ENCODE results near the gene NUBP2. TPM values are rescaled to one million over a fixed set of nuclear protein-coding genes. Genes with fewer than 3 reads are reported as not detected.

NUBP2 gene
- polyA plus RNA-seq, 1 experiment: 38.0 TPM

DNA sequence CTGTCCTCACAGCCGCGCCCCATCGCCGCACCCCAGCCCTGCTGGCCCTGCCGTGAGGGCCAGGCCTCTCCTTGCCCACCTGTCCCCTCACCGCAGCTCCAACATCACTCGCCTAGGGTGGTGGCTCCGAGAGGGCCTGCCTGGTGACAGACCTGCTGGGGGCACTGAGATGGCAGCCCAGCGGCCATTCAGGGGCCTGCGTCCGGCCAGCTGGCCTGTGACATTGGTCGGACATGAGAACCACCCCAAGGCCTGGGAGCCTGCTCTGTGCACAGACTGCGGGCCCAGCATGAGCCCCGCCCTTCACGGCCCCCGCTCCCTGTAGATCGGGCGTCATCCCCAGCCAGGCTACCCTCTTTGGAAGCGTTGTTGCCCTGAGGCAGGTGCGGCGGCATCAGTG, 23.2 kb upstream of the NUBP2 start:
- H3K27me3 ChIP-seq (ENCODE audit: control insufficient read depth, insufficient read depth, low read length): no peaks in the 10 kb centered on the region
- ChIA-PET POLR2A (no interaction called here), CTCF (no interaction called here)
- H3K36me3 ChIP-seq (ENCODE audit: control insufficient read depth, insufficient read depth, low read length): peaks cover 31% of the 10 kb centered on the region
- no peak overlapping the region for H3K4me3 ChIP-seq (ENCODE audit: low read depth, low read length)
- TF ChIP-seq, protein P1, sequence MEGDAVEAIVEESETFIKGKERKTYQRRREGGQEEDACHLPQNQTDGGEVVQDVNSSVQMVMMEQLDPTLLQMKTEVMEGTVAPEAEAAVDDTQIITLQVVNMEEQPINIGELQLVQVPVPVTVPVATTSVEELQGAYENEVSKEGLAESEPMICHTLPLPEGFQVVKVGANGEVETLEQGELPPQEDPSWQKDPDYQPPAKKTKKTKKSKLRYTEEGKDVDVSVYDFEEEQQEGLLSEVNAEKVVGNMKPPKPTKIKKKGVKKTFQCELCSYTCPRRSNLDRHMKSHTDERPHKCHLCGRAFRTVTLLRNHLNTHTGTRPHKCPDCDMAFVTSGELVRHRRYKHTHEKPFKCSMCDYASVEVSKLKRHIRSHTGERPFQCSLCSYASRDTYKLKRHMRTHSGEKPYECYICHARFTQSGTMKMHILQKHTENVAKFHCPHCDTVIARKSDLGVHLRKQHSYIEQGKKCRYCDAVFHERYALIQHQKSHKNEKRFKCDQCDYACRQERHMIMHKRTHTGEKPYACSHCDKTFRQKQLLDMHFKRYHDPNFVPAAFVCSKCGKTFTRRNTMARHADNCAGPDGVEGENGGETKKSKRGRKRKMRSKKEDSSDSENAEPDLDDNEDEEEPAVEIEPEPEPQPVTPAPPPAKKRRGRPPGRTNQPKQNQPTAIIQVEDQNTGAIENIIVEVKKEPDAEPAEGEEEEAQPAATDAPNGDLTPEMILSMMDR (IDR thresholded peaks at IDR 0.05; ENCODE audit: insufficient read depth, low read depth, low read length): no peak
- no peak for DNase-seq (ENCODE audit: low read depth)

DNA sequence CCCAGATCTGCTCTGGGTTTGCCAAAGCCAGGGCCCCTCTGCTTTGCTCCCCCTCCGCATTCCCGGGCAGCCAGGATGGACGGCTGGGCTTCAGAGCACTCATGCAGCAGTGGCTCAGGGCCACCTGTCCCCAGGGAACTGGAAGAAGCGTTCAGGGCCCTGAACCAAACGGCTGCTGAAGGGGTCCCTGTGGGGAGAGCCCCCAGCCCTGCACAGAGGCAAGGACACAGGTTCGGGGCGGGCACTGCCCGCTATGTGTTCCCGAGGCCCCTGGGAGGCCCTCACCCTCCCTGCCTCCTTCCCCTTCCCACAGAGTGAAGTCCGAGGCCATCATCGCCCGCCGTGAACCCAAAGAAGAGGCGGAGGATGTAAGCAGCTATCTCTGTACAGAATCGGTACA, 21.8 kb upstream of the NUBP2 start:
- TF ChIP-seq, protein P1 (IDR thresholded peaks at IDR 0.05; ENCODE audit: insufficient read depth, low read depth, low read length): no peak
- ChIA-PET CTCF (no interaction called here), POLR2A (no interaction called here)
- DNase-seq (ENCODE audit: low read depth): no peak
- no peak overlapping the region for H3K4me3 ChIP-seq (ENCODE audit: low read depth, low read length)
- peaks cover 38% of the 10 kb centered on the region for H3K36me3 ChIP-seq (ENCODE audit: control insufficient read depth, insufficient read depth, low read length)
- H3K27me3 ChIP-seq (ENCODE audit: control insufficient read depth, insufficient read depth, low read length): no peaks in the 10 kb centered on the region

DNA sequence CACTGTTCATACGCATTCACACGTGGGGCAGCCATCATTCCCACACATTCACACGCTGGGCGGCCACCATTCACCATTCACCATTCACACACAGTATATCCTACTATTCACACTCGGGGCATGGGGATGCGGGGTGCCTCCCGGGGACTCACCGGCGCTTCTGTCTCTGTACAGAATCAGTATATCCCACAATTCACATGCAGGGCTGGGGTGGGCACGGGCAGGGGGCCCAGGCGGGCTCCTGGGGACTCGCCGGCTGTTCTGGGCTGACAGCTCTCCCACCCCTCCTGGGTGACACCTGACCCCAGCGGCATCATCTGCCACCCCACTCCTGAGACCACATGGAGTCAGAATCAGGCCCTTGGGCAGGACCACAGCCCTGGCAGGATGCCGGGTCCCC, 21.0 kb upstream of the NUBP2 start:
- Histone ChIP-seq H3K4me3 (ENCODE audit: low read depth, low read length) (no peak overlapping the region), H3K36me3 (ENCODE audit: control insufficient read depth, insufficient read depth, low read length) (peaks cover 41% of the 10 kb centered on the region), H3K27me3 (ENCODE audit: control insufficient read depth, insufficient read depth, low read length) (no peaks in the 10 kb centered on the region)
- ChIA-PET POLR2A (no interaction called here), CTCF (no interaction called here)
- no peak for DNase-seq (ENCODE audit: low read depth)
- TF ChIP-seq, protein P1 (IDR thresholded peaks at IDR 0.05; ENCODE audit: insufficient read depth, low read depth, low read length): no peak

DNA sequence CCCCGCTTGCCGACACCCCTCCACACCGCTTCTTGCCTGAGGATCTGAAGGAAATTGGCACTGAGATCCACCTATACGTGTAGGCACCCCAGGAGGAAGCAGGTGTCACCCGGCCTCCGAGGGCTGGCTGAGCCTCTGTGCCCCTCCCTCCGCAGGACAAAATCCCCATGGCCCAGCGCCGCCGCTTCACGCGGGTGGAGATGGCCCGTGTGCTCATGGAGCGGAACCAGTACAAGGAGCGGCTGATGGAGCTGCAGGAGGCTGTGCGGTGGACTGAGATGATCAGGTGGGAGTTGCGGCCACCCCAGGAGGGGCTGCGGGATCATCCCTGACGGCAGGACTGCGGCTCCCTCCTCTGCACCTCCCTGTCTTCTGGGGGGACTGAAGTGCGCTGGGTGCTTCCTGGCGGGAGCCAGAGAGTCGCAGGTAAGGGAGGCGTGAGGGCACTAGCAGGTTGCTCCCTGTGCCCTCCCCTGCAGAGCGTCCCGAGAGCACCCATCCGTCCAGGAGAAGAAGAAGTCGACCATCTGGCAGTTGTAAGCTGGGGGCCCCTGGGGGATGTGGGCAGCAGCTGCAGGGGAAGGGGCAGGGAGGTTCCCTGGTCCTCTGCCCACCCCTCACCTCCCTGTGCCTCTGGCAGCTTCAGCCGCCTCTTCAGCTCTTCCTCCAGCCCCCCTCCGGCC, 20.4 kb upstream of the NUBP2 start:
- DNase-seq (ENCODE audit: low read depth): no peak
- no peaks in the 10 kb centered on the region for H3K27me3 ChIP-seq (ENCODE audit: control insufficient read depth, insufficient read depth, low read length)
- TF ChIP-seq, protein P1 (IDR thresholded peaks at IDR 0.05; ENCODE audit: insufficient read depth, low read depth, low read length): no peak
- ChIA-PET CTCF (interaction anchor here (1.5 to 3.8 kb wide), 2 partner anchors 10 to 57 kb away, joined by 3 to 14 read pairs; partner anchors contain the start of gene MAPK8IP3), POLR2A (no interaction called here)
- H3K36me3 ChIP-seq (ENCODE audit: control insufficient read depth, insufficient read depth, low read length): peaks cover 47% of the 10 kb centered on the region
- no peak overlapping the region for H3K4me3 ChIP-seq (ENCODE audit: low read depth, low read length)

DNA sequence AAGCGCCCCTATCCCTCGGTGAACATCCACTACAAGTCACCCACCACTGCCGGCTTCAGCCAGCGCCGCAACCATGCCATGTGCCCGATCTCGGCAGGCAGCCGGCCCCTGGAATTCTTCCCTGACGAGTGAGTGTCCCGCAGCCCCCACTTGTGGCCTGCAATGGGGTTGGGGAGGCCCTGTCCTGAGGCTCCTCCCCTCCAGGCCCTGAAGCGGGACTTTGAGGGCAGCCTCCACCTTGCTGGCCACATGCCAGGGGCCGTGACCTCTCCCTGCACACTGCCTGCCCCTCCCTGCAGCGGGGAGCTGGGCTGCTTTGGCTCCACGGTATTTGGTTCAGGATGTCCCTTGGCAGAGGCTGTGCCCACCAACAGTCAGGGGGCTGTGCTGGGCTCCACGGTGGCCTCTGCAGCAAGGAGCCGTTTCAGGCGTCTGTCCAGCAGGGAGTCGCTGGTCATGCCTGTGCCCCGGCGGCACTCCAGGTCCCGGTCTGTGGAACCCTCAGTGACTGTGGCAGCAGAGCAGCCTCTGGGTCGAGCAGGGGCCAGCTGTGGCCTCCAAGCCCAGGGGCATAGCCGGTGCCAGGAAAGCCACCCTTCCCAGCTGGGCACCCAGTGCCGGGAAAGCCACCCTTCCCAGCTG, 19.8 kb upstream of the NUBP2 start:
- H3K27me3 ChIP-seq (ENCODE audit: control insufficient read depth, insufficient read depth, low read length): no peaks in the 10 kb centered on the region
- TF ChIP-seq, protein P1 (IDR thresholded peaks at IDR 0.05; ENCODE audit: insufficient read depth, low read depth, low read length): no peak
- no peak overlapping the region for H3K4me3 ChIP-seq (ENCODE audit: low read depth, low read length)
- peaks cover 49% of the 10 kb centered on the region for H3K36me3 ChIP-seq (ENCODE audit: control insufficient read depth, insufficient read depth, low read length)
- no peak for DNase-seq (ENCODE audit: low read depth)
- ChIA-PET CTCF (interaction anchor here (1.5 to 3.8 kb wide), 2 partner anchors 10 to 57 kb away, joined by 3 to 14 read pairs; partner anchors contain the start of gene MAPK8IP3), POLR2A (no interaction called here)
